H1 (cell line): Measurements from ENCODE around the gene RETREG3. TPM values are rescaled to one million over a fixed set of nuclear protein-coding genes. Genes with fewer than 3 reads are reported as not detected.

Experiments used
- CTBP2 ChIP-seq: IDR thresholded peaks from 2 replicates; pipeline ENCODE4 v1.7.0; 2011; ENCODE audit warnings: borderline replicate concordance, mild to moderate bottlenecking, moderate library complexity, mixed read lengths, low read length; ENCODE audit not compliant: insufficient read depth, insufficient read length
- CTCF ChIP-seq, 3 experiments: IDR thresholded peaks; 1 replicate in 2 of 3; 2 replicates in 1 of 3; pipeline versions ENCODE4 v1.5.1 to v1.6.1; 2011; ENCODE audit warnings: low read length in 3 of 3, mild to moderate bottlenecking in 3 of 3, inconsistent platforms in 2 of 3, low read depth in 1 of 3, moderate library complexity in 1 of 3; ENCODE audit not compliant: insufficient read depth in 1 of 3; ENCODE audit errors: control extremely low read depth in 1 of 3
- KDM4A ChIP-seq: IDR thresholded peaks from one replicate; pipeline ENCODE4 v1.7.1; 2012; ENCODE audit warnings: low read depth, mild to moderate bottlenecking, moderate library complexity, low read length, inconsistent platforms; ENCODE audit not compliant: severe bottlenecking
- PHF8 ChIP-seq: fragments of 200-600 bp; sonication (generic); conservative IDR thresholded peaks from 2 replicates; pipeline ENCODE4 v1.7.1; 2012; ENCODE audit warnings: low read depth, mild to moderate bottlenecking, inconsistent platforms, low read length, moderate library complexity
- RFX5 ChIP-seq: IDR thresholded peaks from 2 replicates; pipeline ENCODE4 v1.6.1; 2011; ENCODE audit warnings: low read depth, low read length, improper control_type of control experiment, borderline replicate concordance
- TBP ChIP-seq: IDR thresholded peaks from 2 replicates; pipeline ENCODE4 v1.6.1; 2011; ENCODE audit warnings: low read depth, low read length, improper control_type of control experiment
- TEAD4 ChIP-seq: IDR thresholded peaks from 2 replicates; pipeline ENCODE4 v1.6.1; 2012; ENCODE audit warnings: low read depth, low read length, inconsistent platforms, mixed read lengths
- polyA plus RNA-seq, 7 experiments: library from polyadenylated mRNA; depleted of rRNA in 3 of 7; stranded (reverse) in 5 of 7; unstranded in 2 of 7; fragments of >200 nt in 5 of 7; fragments of 200-250 nt in 2 of 7; gene quantifications; 1 replicate in 5 of 7; 2 replicates in 1 of 7; 4 replicates in 1 of 7; pipeline versions ENCODE4 v1.2.1 to v1.2.3, GENCODE V29; 2011 to 2013; ENCODE audit warnings: missing spikeins in 2 of 7, mixed read lengths in 2 of 7
- total RNA-seq: library from RNA; stranded (reverse); fragmentation: NEBNext Ultra II Directional; extraction: Animal tissue kit (Norgen Biotek cat#: 25700); gene quantifications from 2 replicates; pipeline ENCODE4 v1.2.1, GENCODE V29; 2021

The RETREG3 gene
- total and polyA plus RNA-seq, 2 of the 8 experiments (the other 6 are each of a cell fraction or from before 2014, with no cell fraction given) = 23.7 to 42.6 TPM

- TF ChIP-seq CTBP2 (no peak), RFX5 (no peak), TEAD4 (no peak), CTCF (IDR thresholded peaks at IDR 0.05; ENCODE audit: control extremely low read depth in 1 of 3, insufficient read depth in 1 of 3, low read depth in 1 of 3, low read length in 3 of 3) (peak in 1 of 3 experiments; percentile 29; a peak in 2 of 4 replicates), PHF8 (no peak), TBP (no peak), KDM4A (no peak)
Observed at GRCh38 chr17:42623732-42624596, 14.8 kb upstream of the RETREG3 start (continued).
